NOMO-1 treated with DMSO at 0.1 percent for 48 hours (cell line): ENCODE measurements around the gene PACRG.

Experiments used
- DNase-seq: peaks from one replicate; lab custom pipeline; 2025; ENCODE audit not compliant: unreplicated experiment; lab: John Stamatoyannopoulos, UW

Gene PACRG

DNA sequence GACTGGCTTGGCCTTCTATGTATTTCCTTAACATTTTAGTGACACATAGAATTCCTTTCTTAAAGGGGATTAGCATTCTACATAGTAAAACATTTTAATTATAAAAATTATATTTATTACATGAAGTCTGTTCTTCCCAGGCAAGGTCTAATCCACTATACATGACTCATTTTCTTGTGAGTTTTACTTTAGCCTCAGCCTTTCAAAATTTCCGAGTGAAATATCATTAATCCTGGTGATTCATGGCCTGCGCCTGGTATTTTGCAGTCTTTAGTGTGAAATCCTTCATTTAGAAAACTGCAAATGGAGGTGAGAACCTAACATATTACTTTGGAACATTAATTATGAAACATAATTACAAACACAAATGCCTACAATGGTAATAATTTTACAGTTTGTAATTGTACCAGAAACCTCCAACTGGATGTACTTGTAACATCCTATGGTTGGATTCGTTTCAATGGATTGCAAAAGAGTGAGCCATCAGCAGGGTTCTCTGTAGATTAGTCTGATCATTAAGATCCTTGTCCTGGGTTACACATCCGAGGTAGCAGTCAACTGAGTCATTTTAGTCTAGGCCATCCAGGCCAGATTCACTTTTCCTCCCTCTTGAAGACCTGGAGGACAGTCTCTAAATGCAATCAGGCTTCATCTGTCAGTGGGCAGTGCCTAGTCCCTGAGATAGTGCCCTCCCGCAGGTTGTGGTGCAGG, 272.0 kb downstream of the PACRG start:
- DNase-seq = no peak

DNA sequence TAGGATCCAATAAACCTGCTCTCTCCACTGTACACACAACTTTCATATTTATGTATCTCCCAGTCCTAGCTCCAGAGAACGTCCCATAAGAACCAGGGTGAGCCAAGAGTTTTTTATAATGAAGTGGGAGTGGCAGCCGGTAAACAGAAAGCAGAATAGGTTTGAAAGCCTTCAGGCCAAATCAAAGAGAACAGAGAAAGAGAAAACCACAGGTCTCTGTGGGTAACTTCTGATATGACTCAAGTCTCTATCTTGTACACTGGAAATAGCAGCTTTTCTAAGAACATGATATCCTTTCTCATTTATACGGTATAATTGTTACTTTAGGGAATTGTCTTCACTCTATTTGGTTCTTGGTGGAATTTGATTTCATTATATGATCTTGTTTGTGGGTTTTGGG, 273.6 kb downstream of the PACRG start:
- DNase-seq = no peak

DNA sequence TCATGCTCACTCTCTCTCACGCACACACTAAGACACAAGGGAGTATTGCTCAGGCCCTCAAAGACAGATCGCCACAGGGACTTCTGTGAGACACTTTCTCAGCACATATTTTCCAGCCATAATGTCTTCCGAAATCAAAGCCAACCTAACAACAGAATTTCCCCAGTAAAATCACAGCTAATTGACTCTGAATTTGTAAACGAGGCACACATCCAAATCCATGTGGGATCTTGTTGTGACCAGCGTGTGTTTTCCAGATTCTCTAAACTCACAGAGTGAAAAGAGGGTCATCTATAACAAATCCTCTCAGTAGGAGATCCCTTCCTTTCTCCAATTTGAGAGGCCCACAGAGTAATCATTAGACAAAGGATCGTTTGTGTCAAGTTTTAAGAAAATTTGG, 280.4 kb downstream of the PACRG start:
- no peak for DNase-seq

DNA sequence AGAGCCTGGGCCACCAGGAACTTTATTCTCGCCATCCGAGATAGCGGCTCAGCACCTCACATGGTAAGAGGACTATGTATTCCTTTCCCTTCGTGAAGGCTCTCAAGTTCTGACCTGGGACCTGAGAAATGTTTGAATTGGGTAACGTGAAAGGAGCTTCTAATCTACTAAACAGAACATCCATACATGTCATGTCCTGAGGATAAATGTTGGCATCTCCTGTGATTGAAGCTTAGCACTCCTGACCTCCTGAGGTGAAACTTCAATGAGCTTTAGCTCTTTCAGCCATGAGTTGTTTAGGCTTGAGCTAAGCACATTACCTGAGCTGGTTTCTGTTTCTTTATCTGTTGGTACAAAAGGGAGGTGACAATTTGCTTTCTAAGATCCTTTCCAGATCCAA, 280.9 kb downstream of the PACRG start:
- DNase-seq = no peak

DNA sequence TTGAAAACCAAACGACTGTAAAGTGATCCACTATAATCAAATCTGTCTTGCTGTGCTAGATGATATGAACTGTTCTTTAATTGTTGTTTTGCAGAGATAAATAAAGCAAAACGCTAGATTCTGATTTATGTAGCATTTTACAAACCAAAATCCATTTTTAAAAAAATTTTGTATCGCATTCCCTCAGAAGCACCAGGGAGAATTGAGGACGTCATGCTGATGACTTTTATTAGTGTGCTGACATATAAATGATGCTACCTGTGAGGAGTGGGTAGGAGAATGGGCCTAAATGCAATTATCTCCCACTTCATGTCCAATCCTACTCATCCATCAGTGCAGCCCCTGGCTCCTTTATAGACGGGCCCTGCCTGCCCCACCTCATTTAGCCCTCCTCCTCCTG, 282.4 kb downstream of the PACRG start:
- DNase-seq = no peak

DNA sequence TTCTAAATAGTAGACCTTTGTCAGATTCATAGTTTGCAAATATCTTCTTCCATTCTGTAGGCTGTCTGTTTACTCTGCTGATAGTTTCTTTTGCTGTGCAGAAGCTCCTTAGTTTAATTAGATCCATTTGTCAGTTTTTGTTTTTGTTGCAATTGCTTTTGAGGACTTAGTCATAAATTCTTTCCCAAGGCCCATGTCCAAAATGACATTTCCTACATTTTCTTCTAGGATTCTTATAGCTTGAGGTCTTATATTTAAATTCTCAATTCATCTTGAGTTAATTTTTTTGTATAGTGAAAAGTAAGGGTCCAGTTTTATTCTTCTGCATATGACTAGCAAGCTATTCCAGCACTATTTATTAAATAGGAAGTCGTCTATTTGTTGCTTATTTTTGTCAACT, 287.0 kb downstream of the PACRG start:
- no peak for DNase-seq

DNA sequence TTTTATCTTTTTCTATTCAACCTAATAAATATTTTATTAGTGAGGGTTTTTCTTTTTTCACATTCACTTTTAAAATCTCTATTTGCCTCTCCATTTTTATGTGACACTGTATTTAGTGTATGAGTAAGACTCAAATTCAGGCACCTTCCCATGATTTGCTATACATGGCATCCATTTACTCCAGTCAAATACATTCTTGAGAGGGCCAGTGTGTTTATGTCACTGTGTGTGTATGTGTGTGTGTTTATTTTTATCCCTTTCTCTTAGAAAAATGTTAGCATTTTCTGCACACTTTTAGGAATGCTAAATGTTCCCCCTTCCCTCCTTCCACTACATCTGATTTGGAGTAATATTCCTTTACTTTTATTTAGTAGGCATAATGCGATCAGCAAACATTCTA, 290.0 kb downstream of the PACRG start:
- no peak for DNase-seq

DNA sequence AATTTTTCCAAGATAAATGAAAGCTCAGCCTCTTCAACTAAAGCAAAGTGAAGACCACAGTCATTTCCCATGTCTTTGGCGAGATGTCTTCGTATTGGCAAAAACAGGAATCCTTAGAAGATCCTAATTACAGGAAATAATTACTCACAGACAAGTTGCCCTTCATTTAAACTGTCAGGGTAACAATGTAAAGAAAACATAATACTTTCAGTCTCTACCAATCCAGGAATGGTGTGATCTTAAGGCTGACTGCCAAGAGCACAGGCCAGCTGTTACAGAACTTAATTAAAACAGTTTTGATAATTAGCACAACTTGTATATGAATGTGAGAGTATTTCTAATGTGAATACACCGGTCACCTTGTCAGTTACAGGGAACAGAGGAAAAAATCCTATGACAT, 292.2 kb downstream of the PACRG start:
- DNase-seq = no peak

DNA sequence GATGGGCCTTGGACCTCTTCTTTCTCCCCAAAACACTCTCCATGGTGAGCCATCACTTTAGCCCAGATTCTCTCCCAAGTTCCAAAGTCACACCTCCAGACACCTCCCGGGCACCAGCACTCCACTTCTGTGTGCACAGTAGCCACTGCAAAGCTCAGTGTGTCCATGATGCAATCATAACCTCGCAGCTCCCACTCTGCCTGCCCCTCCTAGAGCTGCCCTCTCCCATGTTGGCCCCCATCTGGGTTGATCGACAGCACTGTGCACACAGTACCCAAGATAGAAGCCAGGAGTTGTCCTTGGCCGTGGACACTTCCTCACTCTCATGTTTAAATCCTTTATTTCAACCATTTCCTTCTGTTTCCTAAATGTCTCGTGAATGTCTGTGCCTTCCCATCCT, 293.3 kb downstream of the PACRG start:
- no peak for DNase-seq

DNA sequence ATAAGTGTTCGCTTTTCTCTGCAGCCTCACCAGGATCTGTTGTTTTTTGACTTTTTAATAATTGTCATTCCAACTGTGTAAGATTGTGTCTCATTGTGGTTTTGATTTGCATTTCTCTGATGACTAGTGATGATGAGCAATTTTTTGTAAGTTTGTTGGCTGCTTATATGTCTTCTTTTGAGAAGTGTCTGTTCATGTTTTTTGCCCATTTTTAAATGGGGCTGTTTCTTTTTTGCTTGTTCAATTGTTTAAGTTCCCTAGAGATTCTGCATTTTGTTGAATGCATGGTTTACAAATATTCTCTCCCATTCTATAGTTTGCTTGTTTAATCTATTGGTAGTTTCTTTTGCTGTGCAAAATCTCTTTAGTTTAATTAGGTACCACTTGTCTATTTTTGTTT, 295.9 kb downstream of the PACRG start:
- no peak for DNase-seq

DNA sequence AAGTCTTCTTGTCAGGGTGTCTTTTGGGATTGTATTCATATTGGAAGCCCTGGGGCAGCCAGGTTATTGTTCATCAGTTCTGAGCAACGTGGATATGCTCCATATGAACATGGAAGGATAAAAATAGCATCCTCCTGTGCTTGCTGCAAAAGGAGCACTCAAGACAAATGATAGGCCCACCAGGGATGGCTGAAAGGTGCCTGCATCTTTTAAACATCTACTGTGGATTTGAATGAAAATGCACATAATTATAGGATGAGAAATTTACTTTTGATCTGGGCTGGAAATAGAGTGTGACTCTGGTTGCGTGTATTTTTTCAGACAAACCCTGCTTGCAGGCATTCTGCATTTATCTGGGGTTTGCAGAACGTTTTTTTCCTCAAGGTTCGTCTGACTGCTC, 299.1 kb downstream of the PACRG start:
- no peak for DNase-seq

DNA sequence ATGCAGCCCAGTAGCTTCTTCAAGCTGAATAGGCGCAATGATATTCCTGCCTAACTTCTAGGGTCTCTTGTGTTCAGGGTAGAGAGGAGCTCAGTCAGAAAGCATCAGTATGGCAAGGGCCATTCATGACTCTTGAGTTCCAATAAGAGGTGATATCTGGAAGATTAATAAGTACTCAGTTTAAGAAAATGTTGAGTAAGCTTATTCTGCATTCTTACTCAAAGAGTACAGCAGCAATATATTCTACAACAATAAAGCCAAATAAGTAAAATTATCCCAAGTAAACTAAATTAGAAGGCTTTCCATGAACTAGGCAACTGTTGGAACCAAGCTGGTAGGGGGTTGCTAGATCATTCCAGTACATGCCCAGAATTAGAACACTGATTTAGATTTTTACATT, 303.2 kb downstream of the PACRG start:
- no peak for DNase-seq

DNA sequence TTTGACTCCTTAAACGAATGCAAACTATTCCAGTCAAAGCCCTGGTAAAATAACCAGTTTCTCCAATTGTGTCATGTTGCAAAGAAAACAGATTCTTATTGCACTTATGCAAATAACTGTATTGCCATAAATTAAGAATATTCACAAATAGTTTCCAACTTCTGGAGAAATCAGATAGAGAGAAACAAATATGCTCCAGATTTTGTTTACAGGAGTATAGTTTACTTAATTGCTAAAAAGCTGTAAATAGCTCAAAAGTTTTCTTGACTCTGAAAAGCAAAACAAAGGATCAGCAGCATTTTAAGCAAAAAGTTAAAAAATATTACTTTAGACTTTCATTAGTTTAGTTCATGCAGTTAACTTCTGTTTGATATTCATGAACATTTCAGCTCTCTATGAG, 304.2 kb downstream of the PACRG start:
- no peak for DNase-seq

DNA sequence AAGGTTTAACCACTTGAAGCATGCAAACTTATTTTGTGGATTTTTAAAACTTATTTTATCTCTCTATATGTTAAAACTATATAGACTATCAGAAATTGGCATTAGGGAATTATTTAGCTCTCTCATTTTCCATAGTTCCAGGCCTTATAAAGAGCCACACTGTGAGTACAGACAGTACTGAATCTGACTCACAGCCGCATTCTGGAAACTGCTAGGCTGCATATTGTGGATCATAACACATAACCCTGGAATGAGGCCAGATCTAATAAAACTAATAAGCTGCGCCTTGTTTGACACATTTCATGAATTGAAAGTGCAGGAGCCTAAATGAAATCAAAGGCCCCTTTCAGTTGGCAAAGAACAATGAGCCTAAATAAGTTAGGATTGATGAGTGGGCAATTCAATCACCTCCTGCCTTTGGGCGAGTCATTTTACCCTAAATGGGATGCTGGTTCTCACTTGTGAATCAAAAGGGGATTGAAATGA, 308.4 kb downstream of the PACRG start:
- DNase-seq = no peak

DNA sequence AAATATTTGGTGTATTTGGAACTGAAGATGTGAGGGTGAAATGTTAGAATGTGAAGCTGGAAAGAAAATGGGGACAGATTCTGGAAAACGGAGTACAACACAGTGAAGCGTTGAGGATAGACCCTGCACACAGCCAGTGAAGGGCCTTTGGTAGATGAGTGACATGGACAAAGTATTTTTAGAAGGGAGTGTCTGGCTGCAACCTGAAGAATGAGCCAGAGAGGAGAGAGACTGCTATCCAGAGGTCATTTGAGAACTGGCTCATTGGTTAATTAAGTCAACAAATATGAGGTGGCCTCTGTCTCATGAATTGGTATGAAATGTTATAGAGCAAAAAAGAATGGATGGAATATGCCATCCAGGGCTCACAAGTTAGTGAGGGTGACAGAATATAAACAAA, 310.5 kb downstream of the PACRG start:
- no peak for DNase-seq

DNA sequence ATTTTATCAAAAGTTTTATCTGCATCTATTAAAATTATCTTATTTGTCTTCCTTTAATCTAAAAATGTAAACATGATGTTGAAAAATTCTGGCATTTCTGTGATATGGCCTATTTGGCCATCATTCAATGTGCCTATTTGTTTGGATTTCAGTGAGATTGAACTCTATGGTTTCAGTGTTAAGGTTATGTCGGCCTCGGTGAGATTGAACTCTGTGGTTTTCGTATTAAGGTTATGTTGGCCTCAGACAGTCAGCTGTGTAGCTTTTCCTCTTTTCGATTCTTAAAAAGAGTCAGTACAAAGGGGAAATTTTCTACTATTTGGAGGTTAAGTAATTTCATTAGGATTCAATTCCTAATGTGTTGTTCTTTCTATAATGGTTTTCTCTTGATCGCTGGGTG, 320.6 kb downstream of the PACRG start:
- no peak for DNase-seq

DNA sequence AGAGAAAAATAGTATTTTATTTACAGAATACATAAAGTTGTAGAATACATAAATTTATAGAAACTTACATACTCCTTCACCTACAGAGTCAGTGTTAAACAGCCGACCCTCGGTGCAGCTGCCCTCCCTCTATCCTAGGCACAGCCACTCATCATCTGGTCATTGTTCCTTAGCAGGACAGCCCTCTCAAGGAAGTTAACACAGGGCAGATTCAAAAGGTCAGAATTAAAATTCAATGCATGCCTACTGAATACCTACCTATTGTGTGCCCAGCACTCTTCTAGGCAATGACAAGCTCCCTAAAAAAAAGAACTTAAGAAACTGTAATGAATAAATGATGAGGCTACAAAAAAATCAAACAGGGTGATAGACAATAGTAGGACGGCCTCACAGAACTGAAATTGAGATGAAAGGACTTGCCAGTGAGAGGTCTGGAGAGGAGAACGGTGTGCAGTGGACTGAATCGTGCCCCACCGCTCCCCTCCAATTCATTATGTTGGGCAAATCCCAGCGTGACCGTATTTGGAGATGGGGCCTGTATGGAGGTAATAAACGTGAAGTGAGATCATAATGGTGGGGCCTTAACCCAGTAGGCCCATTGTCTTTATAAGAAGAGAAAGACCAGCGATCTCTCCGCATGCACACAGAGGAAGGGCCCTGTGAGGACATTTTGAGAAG, 326.0 kb downstream of the PACRG start:
- DNase-seq = no peak

DNA sequence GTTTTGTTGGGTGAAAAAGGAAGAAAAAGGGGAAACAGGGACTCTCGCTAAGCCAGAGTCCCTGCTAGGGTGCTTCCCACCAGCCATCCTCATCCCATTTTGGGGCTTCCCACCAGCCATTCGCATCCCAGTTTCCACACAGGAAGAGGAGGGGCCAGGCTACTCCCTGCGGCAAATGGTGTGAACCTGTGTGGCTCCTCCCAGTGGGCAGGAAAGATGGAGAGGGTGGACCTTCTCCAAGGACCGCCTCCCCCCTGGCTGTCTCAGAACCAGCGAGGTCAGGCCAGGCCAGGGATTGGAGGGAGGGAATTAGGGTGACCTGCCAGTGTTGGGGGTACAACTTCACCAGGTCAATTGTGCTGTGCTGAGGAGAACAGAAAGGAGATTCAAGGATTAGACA, 326.9 kb downstream of the PACRG start:
- no peak for DNase-seq

DNA sequence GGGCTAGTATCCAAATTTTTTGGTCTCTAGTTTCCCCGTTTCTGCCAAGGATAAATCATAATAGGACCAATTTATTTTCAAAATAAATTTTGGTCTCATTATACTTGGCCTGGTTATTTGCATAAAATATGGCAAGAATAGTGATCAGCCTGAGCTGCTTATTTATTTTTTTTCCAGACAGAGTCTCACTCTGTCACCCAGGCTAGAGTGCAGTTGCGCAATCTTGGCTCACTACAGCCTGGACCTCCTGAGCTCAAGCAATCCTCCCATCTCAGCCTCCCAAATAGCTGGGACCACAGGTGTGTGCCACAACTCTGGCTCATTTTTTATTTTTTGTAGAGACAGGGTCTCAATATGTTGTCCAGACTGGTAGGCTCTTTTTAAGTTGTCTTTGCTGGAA, 329.5 kb downstream of the PACRG start:
- DNase-seq = no peak

DNA sequence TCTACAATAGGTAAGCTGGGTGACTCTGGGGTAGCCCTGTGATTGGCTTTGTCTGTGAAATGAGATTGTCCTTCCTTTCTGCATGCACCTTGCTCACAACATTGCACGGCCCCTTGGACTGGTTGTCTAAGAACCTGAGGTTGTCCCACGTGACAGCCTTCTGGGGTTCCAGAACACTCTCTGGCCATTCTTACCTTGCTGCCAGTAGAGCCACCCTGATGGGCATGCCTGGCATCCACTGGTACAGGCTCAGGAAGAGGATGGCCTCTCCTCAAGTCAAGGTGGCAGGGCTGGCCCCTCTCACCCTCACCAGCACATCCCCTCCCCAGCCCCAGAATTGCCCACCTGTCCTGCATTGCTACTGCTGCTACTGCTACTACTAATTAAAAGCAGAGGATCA, 335.0 kb downstream of the PACRG start:
- no peak for DNase-seq

DNA sequence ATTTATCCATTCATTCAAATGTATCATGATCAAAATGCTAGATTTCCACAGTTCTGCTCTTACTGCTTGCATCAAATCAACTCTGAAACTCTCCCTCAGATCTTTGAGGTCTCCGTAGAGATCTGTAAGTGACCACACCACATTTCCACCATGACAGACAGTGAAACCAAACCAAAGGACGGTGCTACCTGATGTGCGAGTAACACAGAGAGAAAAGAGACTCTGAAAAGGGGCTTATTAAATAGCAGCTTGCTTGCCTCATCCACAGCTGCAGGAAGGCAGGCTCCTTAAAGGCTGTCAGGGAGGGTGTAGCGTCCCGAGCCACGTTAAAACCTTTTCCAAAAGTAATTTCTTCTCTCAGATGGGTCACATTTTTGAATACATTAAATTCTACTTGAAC, 335.8 kb downstream of the PACRG start:
- DNase-seq = no peak

DNA sequence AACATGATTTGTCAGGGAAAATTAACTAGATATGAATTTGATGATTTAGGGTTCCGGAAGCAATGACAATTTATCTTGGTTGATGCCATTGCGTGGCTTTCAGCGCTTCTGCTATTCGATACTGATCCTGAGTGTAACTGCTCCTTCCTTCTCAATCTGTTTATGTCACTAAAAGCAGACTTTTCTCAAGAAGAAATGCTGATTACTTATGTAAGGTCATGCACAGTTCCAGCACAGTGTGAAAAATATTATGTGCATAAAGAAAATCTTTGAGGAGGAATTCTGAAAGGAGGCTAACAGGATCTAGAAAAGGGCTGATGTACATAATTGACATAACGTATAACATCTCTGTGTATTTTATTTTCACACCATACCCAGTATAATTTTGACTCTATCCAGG, 336.6 kb downstream of the PACRG start:
- DNase-seq = no peak

DNA sequence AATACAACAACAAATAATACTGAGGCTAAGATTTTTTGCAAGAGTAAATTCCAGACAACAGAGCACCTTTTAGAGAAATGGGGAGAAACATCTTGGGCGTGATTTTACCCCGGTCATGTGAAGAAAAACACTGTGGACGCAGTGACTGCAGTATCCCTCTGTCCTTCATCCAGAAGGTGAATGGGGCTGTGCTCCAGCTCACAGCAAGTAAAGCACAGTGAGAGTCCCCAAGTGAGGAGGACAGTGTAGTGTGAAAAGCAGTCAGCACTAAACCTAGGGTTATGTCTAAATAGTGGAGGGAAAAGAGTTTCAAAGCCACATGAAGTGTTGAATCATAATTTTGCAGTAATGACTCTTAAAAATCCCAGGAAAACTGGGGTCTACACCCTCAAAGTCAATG, 338.4 kb downstream of the PACRG start:
- DNase-seq = no peak
